ENCODE measurements around the gene DENND2C.

- TF ChIP-seq, protein P1, sequence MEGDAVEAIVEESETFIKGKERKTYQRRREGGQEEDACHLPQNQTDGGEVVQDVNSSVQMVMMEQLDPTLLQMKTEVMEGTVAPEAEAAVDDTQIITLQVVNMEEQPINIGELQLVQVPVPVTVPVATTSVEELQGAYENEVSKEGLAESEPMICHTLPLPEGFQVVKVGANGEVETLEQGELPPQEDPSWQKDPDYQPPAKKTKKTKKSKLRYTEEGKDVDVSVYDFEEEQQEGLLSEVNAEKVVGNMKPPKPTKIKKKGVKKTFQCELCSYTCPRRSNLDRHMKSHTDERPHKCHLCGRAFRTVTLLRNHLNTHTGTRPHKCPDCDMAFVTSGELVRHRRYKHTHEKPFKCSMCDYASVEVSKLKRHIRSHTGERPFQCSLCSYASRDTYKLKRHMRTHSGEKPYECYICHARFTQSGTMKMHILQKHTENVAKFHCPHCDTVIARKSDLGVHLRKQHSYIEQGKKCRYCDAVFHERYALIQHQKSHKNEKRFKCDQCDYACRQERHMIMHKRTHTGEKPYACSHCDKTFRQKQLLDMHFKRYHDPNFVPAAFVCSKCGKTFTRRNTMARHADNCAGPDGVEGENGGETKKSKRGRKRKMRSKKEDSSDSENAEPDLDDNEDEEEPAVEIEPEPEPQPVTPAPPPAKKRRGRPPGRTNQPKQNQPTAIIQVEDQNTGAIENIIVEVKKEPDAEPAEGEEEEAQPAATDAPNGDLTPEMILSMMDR (IDR thresholded peaks at IDR 0.05): no peak
- TF ChIP-seq POLR2A (IDR thresholded peaks at IDR 0.05): no peak
Observed at GRCh38 chr1:114540821-114541220, 129.0 kb downstream of the DENND2C start.
